Measurements from ENCODE around the gene PRDX1.

PRDX1 gene

GRCh38 chr1:45521413-45522323 lies at the start of gene PRDX1:
Gene PRDX1 (minus strand): TSS chr1:45521884. CDS start chr1:45519043, 2,841 bp downstream.
- TF ChIP-seq, protein P1, sequence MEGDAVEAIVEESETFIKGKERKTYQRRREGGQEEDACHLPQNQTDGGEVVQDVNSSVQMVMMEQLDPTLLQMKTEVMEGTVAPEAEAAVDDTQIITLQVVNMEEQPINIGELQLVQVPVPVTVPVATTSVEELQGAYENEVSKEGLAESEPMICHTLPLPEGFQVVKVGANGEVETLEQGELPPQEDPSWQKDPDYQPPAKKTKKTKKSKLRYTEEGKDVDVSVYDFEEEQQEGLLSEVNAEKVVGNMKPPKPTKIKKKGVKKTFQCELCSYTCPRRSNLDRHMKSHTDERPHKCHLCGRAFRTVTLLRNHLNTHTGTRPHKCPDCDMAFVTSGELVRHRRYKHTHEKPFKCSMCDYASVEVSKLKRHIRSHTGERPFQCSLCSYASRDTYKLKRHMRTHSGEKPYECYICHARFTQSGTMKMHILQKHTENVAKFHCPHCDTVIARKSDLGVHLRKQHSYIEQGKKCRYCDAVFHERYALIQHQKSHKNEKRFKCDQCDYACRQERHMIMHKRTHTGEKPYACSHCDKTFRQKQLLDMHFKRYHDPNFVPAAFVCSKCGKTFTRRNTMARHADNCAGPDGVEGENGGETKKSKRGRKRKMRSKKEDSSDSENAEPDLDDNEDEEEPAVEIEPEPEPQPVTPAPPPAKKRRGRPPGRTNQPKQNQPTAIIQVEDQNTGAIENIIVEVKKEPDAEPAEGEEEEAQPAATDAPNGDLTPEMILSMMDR (IDR thresholded peaks at IDR 0.05; ENCODE audit: insufficient read depth, low read depth, low read length, missing control alignments): peak; percentile 26
- H3K4me3 ChIP-seq (ENCODE audit: low read length): peak within 1 kb of the TSS; percentile 98
- peak; percentile 94 for DNase-seq (ENCODE audit: low read depth)

- TF ChIP-seq, protein P1 (IDR thresholded peaks at IDR 0.05; ENCODE audit: insufficient read depth, low read depth, low read length, missing control alignments): no peak
- no peak overlapping the region for H3K4me3 ChIP-seq (ENCODE audit: low read length)
- no peak for DNase-seq (ENCODE audit: low read depth)
Measured at GRCh38 chr1:45570631-45571030, 48.9 kb upstream of the PRDX1 start.

GRCh38 chr1:45569962-45570581 lies 48.4 kb upstream of the PRDX1 start:
- TF ChIP-seq, protein P1 (IDR thresholded peaks at IDR 0.05; ENCODE audit: insufficient read depth, low read depth, low read length, missing control alignments): peak; percentile 100
- peak; percentile 84 for DNase-seq (ENCODE audit: low read depth)
- no peak overlapping the region for H3K4me3 ChIP-seq (ENCODE audit: low read length)

DNA sequence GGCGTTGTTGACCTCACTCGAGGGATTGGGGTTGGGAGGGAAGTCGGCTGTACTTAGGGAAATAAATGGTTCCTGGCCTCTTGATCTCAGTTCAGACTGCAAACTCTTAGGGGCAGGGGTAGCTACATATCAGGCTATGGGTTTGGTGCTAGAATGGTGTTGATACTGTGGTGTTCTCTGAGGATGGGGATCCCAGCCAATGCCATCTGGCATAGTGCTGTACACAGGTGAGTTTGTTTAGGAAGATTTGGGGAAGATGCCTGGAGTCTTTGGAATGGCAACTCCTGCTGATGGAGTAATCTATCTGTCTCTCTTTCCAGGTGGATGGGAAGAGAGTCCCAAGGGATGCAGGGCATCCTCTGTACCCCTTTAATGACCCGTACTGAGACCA lies 47.9 kb upstream of the PRDX1 start:
- DNase-seq (ENCODE audit: low read depth): no peak
- no peak overlapping the region for H3K4me3 ChIP-seq (ENCODE audit: low read length)
- TF ChIP-seq, protein P1 (IDR thresholded peaks at IDR 0.05; ENCODE audit: insufficient read depth, low read depth, low read length, missing control alignments): no peak

DNA sequence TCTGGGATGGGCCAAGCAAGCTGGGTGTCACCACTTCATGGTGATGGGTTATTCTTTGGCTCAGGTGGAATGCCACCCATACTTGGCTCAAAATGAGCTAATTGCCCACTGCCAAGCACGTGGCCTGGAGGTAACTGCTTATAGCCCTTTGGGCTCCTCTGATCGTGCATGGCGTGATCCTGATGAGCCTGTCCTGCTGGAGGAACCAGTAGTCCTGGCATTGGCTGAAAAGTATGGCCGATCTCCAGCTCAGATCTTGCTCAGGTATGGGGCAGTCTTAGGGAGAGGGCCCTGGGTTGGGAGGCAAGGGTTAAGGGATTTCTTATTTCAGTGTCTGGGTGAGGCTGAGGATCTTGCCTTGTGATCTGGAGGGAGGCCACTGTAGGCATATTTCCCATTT lies 46.7 kb upstream of the PRDX1 start:
- TF ChIP-seq, protein P1 (IDR thresholded peaks at IDR 0.05; ENCODE audit: insufficient read depth, low read depth, low read length, missing control alignments): no peak
- no peak overlapping the region for H3K4me3 ChIP-seq (ENCODE audit: low read length)
- peak; percentile 36 for DNase-seq (ENCODE audit: low read depth)

- DNase-seq (ENCODE audit: low read depth): no peak
- TF ChIP-seq, protein P1 (IDR thresholded peaks at IDR 0.05; ENCODE audit: insufficient read depth, low read depth, low read length, missing control alignments): no peak
- H3K4me3 ChIP-seq (ENCODE audit: low read length): no peak overlapping the region
Measured at GRCh38 chr1:45567911-45568310, 46.2 kb upstream of the PRDX1 start.
